Hepatocyte (in vitro differentiated cells): ENCODE measurements around the gene ESRRA. TPM values are rescaled to one million over a fixed set of nuclear protein-coding genes. Genes with fewer than 3 reads are reported as not detected.

Experiments used
- DNase-seq: peaks from one replicate; pipeline ENCODE4 v3.0.0-alpha.2; 2016; ENCODE audit warnings: low spot score
- H2AFZ ChIP-seq: fragments of 200-600 bp; sonication (generic); 2 replicates; pipeline ENCODE4 v1.6.0; 2016; ENCODE audit warnings: antibody characterized with exemption, mild to moderate bottlenecking
- H3K27ac ChIP-seq: fragments of 200-600 bp; sonication (generic); 2 replicates; pipeline ENCODE4 v1.5.1; 2016; ENCODE audit warnings: mild to moderate bottlenecking
- H3K27me3 ChIP-seq: fragments of 200-600 bp; sonication (generic); 2 replicates; pipeline ENCODE4 v1.6.1; 2016
- H3K36me3 ChIP-seq: fragments of 200-600 bp; sonication (generic); replicated peaks from 2 replicates; pipeline ENCODE4 v1.5.1; 2016; ENCODE audit warnings: low read depth; ENCODE audit not compliant: insufficient read depth
- H3K4me1 ChIP-seq: fragments of 200-600 bp; sonication (generic); 2 replicates; pipeline ENCODE4 v1.5.1; 2016; ENCODE audit warnings: mild to moderate bottlenecking, moderate library complexity; ENCODE audit not compliant: insufficient read depth
- H3K4me2 ChIP-seq: fragments of 200-600 bp; sonication (generic); 2 replicates; pipeline ENCODE4 v1.6.0; 2016
- H3K4me3 ChIP-seq: fragments of 200-600 bp; sonication (generic); 2 replicates; pipeline ENCODE4 v1.5.1; 2016; ENCODE audit warnings: mild to moderate bottlenecking
- H3K79me2 ChIP-seq: fragments of 200-600 bp; sonication (generic); 2 replicates; pipeline ENCODE4 v1.6.0; 2017; ENCODE audit warnings: mild to moderate bottlenecking
- H3K9me2 ChIP-seq: fragments of 200-600 bp; sonication (generic); replicated peaks from 2 replicates; pipeline ENCODE4 v1.6.0; 2017; ENCODE audit warnings: mild to moderate bottlenecking; ENCODE audit not compliant: insufficient read depth
- H3K9me3 ChIP-seq: fragments of 200-600 bp; sonication (generic); 2 replicates; pipeline ENCODE4 v1.5.1; 2016; ENCODE audit warnings: low read depth, mild to moderate bottlenecking
- H4K20me1 ChIP-seq: fragments of 200-600 bp; sonication (generic); 2 replicates; pipeline ENCODE4 v1.6.0; 2016; ENCODE audit warnings: mild to moderate bottlenecking; ENCODE audit not compliant: insufficient read depth, poor library complexity, severe bottlenecking
- CTCF ChIP-seq: fragments of 200-600 bp; sonication (generic); IDR thresholded peaks from 2 replicates; pipeline ENCODE4 v1.5.1; 2016; ENCODE audit warnings: antibody characterized with exemption, mild to moderate bottlenecking; ENCODE audit not compliant: poor library complexity
- EZH2 ChIP-seq: fragments of 200-600 bp; sonication (generic); IDR thresholded peaks from 2 replicates; pipeline ENCODE4 v1.6.1; 2016; ENCODE audit warnings: antibody characterized with exemption, mild to moderate bottlenecking, borderline replicate concordance
- EZH2phosphoT487 ChIP-seq: fragments of 200-600 bp; sonication (generic); IDR thresholded peaks from one replicate; pipeline ENCODE4 v1.6.1; 2018; ENCODE audit warnings: antibody characterized with exemption, mild to moderate bottlenecking, low read depth, moderate library complexity; ENCODE audit not compliant: unreplicated experiment, severe bottlenecking
- WGBS: methylation state at CpG from one replicate; pipeline ENCODE4 v1.1.6; 2016; ENCODE audit warnings: low lambda C conversion rate; ENCODE audit errors: missing lambda C conversion rate; 5-methylcytosine and 5-hydroxymethylcytosine counted together
- polyA plus RNA-seq: library from polyadenylated mRNA; unstranded; fragments of >200 nt; fragmentation: Nextera tagmentation; extraction: Ambion mirVana; gene quantifications from 2 replicates; pipeline ENCODE4 v1.2.1, GENCODE V29; 2016
- total RNA-seq: library from RNA; depleted of rRNA; stranded (reverse); fragments of >200 nt; gene quantifications from 2 replicates; pipeline ENCODE4 v1.2.3, GENCODE V29; 2014

ESRRA gene
- total and polyA plus RNA-seq, 2 experiments from 2014 or later = 57.4 to 62.0 TPM

DNA sequence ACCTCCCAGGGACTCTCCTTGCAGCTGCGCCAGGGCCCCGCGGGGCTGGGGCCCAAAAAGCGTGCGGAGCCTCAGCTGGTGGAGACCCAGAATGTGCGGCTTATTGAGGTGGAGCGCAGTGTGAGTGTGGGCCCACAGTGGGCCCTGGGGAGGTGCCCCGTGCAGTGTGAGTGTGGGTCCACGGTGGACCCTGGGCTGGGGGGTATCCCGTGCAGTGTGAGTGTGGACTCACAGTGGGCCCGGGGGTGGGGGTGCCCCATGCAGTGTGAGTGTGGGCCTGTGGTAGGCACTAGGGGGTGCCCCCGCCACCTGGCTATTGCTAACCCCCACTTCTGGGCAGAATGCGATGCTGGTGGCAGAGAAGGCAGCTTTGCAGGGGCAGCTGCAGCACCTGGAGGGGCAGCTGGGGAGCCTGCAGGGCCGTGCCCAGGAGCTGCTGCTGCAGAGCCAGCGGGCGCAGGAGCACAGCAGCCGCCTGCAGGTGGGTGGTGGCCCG lies 45.9 kb downstream of the ESRRA start:
- no peaks in the 10 kb centered on the region for H3K9me2 ChIP-seq
- H3K4me1 ChIP-seq = peaks cover 8% of the 10 kb centered on the region
- TF ChIP-seq EZH2phosphoT487 (no peak), EZH2 (no peak), CTCF (no peak)
- no peaks in the 10 kb centered on the region for H3K36me3 ChIP-seq
- H2AFZ ChIP-seq = no peak overlapping the region
- no peak overlapping the region for H3K4me3 ChIP-seq
- no peaks in the 10 kb centered on the region for H3K79me2 ChIP-seq
- no peak overlapping the region for H3K27ac ChIP-seq
- no peaks in the 10 kb centered on the region for H3K27me3 ChIP-seq
- DNase-seq = peak; percentile 3
- H4K20me1 ChIP-seq = no peaks in the 10 kb centered on the region
- WGBS = 87% methylated on average over 18 of the region's 18 CpGs
- H3K4me2 ChIP-seq = no peak overlapping the region
- no peaks in the 10 kb centered on the region for H3K9me3 ChIP-seq

DNA sequence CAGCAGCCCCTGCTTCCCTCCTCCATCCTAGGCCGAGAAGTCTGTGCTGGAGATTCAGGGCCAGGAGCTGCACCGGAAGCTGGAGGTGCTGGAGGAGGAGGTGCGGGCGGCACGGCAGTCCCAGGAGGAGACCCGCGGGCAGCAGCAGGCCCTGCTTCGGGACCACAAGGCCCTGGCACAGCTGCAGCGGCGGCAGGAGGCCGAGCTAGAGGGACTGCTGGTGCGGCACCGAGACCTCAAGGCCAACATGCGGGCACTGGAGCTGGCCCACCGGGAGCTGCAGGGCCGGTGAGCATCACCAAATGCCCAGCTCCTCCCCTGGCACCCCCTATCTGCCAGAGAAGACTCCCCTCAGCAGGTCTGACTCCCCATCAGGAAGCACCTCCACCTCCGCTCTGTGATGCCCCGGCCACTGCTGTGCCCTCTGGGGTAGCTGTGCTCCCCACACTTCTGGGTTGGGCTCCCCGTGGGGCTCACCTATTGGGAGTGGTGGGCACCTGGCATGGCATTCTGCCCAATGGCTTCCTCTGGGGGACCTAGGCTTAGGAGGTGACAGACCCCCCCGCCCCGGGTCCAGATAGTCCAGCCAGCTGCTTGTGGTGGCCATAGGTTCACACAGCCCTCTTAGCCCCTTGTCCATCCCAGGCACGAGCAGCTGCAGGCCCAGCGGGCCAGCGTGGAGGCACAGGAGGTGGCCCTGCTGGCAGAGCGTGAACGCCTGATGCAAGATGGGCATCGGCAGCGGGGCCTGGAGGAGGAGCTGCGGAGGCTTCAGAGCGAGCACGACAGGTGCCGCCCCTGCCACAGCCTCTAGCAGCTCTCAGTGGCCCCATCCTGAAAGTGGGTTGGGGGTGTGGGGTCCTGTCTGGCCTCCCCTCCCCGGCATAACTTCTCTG lies 47.0 kb downstream of the ESRRA start:
- Histone ChIP-seq H3K4me2 (no peak overlapping the region), H3K79me2 (no peaks in the 10 kb centered on the region), H3K4me1 (peaks cover 15% of the 10 kb centered on the region), H3K9me2 (no peaks in the 10 kb centered on the region), H3K9me3 (no peaks in the 10 kb centered on the region), H3K27ac (no peak overlapping the region), H2AFZ (no peak overlapping the region), H3K36me3 (no peaks in the 10 kb centered on the region), H3K4me3 (no peak overlapping the region), H4K20me1 (no peaks in the 10 kb centered on the region), H3K27me3 (no peaks in the 10 kb centered on the region)
- no peak for TF ChIP-seq EZH2phosphoT487
- no peak for TF ChIP-seq CTCF
- TF ChIP-seq EZH2 = no peak
- peak; percentile 6 for DNase-seq
- 97% methylated on average over 32 of the region's 33 CpGs for WGBS

GRCh38 chr11:64352995-64353714 lies 47.8 kb downstream of the ESRRA start:
- H3K9me3 ChIP-seq = no peaks in the 10 kb centered on the region
- no peak overlapping the region for H3K4me2 ChIP-seq
- H3K36me3 ChIP-seq = no peaks in the 10 kb centered on the region
- no peak for TF ChIP-seq EZH2phosphoT487
- no peak for TF ChIP-seq EZH2
- no peak for TF ChIP-seq CTCF
- no peaks in the 10 kb centered on the region for H3K27me3 ChIP-seq
- no peak overlapping the region for H3K4me3 ChIP-seq
- DNase-seq = peak; percentile 4
- no peaks in the 10 kb centered on the region for H3K79me2 ChIP-seq
- no peaks in the 10 kb centered on the region for H3K9me2 ChIP-seq
- peaks cover 23% of the 10 kb centered on the region for H3K4me1 ChIP-seq
- H2AFZ ChIP-seq = no peak overlapping the region
- WGBS = 92% methylated on average over 34 of the region's 34 CpGs
- no peaks in the 10 kb centered on the region for H4K20me1 ChIP-seq
- H3K27ac ChIP-seq = no peak overlapping the region
